Mammary epithelial cell (primary cell): ENCODE results near the gene FZD4.

ENCODE experiments used
- CTCF ChIP-seq, 2 donors: IDR thresholded peaks in 1 of 2; conservative IDR thresholded peaks in 1 of 2; 2 replicates each; pipeline ENCODE4 v1.5.1; 2011 to 2012; ENCODE audit warnings: inconsistent platforms in 2 of 2, low read length in 2 of 2, mild to moderate bottlenecking in 2 of 2, control low read depth in 1 of 2, low read depth in 1 of 2; ENCODE audit not compliant: insufficient read depth in 1 of 2; ENCODE audit errors: extremely low read depth in 1 of 2
- EZH2 ChIP-seq: IDR thresholded peaks from 2 replicates; pipeline ENCODE4 v1.6.1; 2012; ENCODE audit warnings: low read length, inconsistent platforms, borderline replicate concordance

GRCh38 chr11:86981777-86982540 lies 26.8 kb upstream of the FZD4 start:
- no peak for TF ChIP-seq CTCF (conservative IDR thresholded peaks at IDR 0.05 in 1 of 2, IDR thresholded peaks at IDR 0.05 in 1 of 2; ENCODE audit: extremely low read depth in 1 of 2, insufficient read depth in 1 of 2, low read depth in 1 of 2, low read length in 2 of 2)
- no peak for TF ChIP-seq EZH2
